ENCODE data around the gene SNAP23. TPM values are rescaled to one million over a fixed set of nuclear protein-coding genes. Genes with fewer than 3 reads are reported as not detected.
A peak's percentile ranks its signal among the peaks of the same experiment; 100 is the strongest.

SNAP23 gene
- total RNA-seq, 4 donors from 2014 or later = 55.7 to 76.9 (median 69.6) TPM

GRCh38 chr15:42490291-42490670 is 5.2 kb upstream of the SNAP23 start:
- H3K36me3 ChIP-seq = no peaks in the 10 kb centered on the region
- H3K4me3 ChIP-seq (replicated peaks in 1 of 3) = peak overlapping the region; percentile 53 to 77 (median 60)
- DNase-seq = no peak
- TF ChIP-seq CTCF (IDR thresholded peaks at IDR 0.05) (no peak), POLR2A (IDR thresholded peaks at IDR 0.05) (no peak)
- H3K27me3 ChIP-seq = no peaks in the 10 kb centered on the region
- peaks cover 17 to 26% of the 10 kb centered on the region in 2 donors for H3K4me1 ChIP-seq
- peak overlapping the region; percentile 90 to 96 (median 94) for H3K27ac ChIP-seq
- 5 to 8% methylated on average over 11 of the region's 11 CpGs for WGBS, 2 donors
- H3K9me3 ChIP-seq = no peaks in the 10 kb centered on the region
- intact Hi-C loops (cut with DNase I) = loop anchor here (5.0 kb wide), 1 partner anchor 57 kb away; the partner anchor contains the start of genes HAUS2 and LRRC57

GRCh38 chr15:42490671-42491538 is 4.5 kb upstream of the SNAP23 start, which contains the start of gene ZNF106:
Gene ZNF106, minus strand, starts transcription at chr15:42491141. Its CDS starts 18,852 bp downstream, at chr15:42472289.
- Histone ChIP-seq H3K27me3 (no peaks in the 10 kb centered on the region), H3K9me3 (no peaks in the 10 kb centered on the region), H3K4me1 (peaks cover 17 to 26% of the 10 kb centered on the region in 2 donors), H3K36me3 (no peaks in the 10 kb centered on the region), H3K4me3 (replicated peaks in 1 of 3) (peak within 1 kb of the TSS; percentile 53 to 77 (median 60)), H3K27ac (peak within 1 kb of the TSS; percentile 90 to 96 (median 94))
- peak; percentile 82 to 86 for DNase-seq
- TF ChIP-seq CTCF (IDR thresholded peaks at IDR 0.05) (peak in 1 of 6 experiments; percentile 9), POLR2A (IDR thresholded peaks at IDR 0.05) (peak; percentile 47 to 90)
- intact Hi-C loops (cut with DNase I) = loop anchor here (5.0 kb wide), 1 partner anchor 56 kb away; the partner anchor contains the start of genes HAUS2 and LRRC57
- WGBS, 2 donors = 1% methylated on average over 36 to 49 of the region's 51 CpGs

GRCh38 chr15:42491539-42492225 is 3.8 kb upstream of the SNAP23 start:
- Histone ChIP-seq H3K27ac (peak overlapping the region; percentile 90 to 96 (median 94)), H3K4me3 (replicated peaks in 1 of 3) (peak overlapping the region; percentile 48 to 60 (median 53)), H3K27me3 (no peaks in the 10 kb centered on the region), H3K36me3 (no peaks in the 10 kb centered on the region), H3K4me1 (peaks cover 24 to 31% of the 10 kb centered on the region in 2 donors), H3K9me3 (no peaks in the 10 kb centered on the region)
- 92% methylated on average over 18 of the region's 18 CpGs for WGBS, 2 donors
- TF ChIP-seq POLR2A (IDR thresholded peaks at IDR 0.05) = no peak
- TF ChIP-seq CTCF (IDR thresholded peaks at IDR 0.05) = no peak
- intact Hi-C loops (cut with DNase I) = loop anchor here (5.0 kb wide), 1 partner anchor 56 kb away; the partner anchor contains the start of genes HAUS2 and LRRC57
- no peak for DNase-seq

GRCh38 chr15:42493679-42494078 is 1.8 kb upstream of the SNAP23 start:
- 88 to 95% methylated on average over 1 of the region's 1 CpG for WGBS, 2 donors
- Histone ChIP-seq H3K36me3 (no peaks in the 10 kb centered on the region), H3K4me3 (replicated peaks in 1 of 3) (no peak overlapping the region), H3K27me3 (no peaks in the 10 kb centered on the region), H3K4me1 (peaks cover 31 to 40% of the 10 kb centered on the region in 2 donors), H3K9me3 (no peaks in the 10 kb centered on the region), H3K27ac (peak overlapping the region in 1 of 3 donors; percentile 92)
- no peak for DNase-seq
- TF ChIP-seq CTCF (IDR thresholded peaks at IDR 0.05) (no peak), POLR2A (IDR thresholded peaks at IDR 0.05) (no peak)
- intact Hi-C loops (cut with DNase I) = loop anchor here (5.0 kb wide), 1 partner anchor 54 kb away; the partner anchor contains the start of genes HAUS2 and LRRC57
